ENCODE data around the gene DRAP1. TPM values are rescaled to one million over a fixed set of nuclear protein-coding genes. Genes with fewer than 3 reads are reported as not detected.

Gene DRAP1, protein sequence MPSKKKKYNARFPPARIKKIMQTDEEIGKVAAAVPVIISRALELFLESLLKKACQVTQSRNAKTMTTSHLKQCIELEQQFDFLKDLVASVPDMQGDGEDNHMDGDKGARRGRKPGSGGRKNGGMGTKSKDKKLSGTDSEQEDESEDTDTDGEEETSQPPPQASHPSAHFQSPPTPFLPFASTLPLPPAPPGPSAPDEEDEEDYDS
- total RNA-seq, result 110 TPM
- long read RNA-seq, transcript DRAP1-209 (4 exons, 453 nt), result minor isoform, 5 of 59 reads
- long read RNA-seq, transcript DRAP1-201 (7 exons, 989 nt), result major isoform, 53 of 59 reads
- long read RNA-seq, partial matches to known transcripts, result 0 of 59 reads
- long read RNA-seq, other reads (novel, unspliced or antisense), result 1 of 59 reads

- ATAC-seq (peak; percentile 96), DNase-seq (ENCODE audit: missing footprints) (peak; percentile 100)
- intact Hi-C loops (cut with DNase I), result loop anchor here (1.0 to 2.0 kb wide), 3 partner anchors 31 to 60 kb away; partner anchors contain the start of genes CFL1, FIBP and SART1
Observed at GRCh38 chr11:65919141-65919572, at the start of gene DRAP1. DRAP1 (plus strand) TSS chr11:65919426; CDS start chr11:65919502, 76 bp downstream.

- intact Hi-C loops (cut with DNase I), result no loop called here
- ATAC-seq (no peak), DNase-seq (ENCODE audit: missing footprints) (peak; percentile 57)
Observed at GRCh38 chr11:65869643-65870306, 49.5 kb upstream of the DRAP1 start.

DNA sequence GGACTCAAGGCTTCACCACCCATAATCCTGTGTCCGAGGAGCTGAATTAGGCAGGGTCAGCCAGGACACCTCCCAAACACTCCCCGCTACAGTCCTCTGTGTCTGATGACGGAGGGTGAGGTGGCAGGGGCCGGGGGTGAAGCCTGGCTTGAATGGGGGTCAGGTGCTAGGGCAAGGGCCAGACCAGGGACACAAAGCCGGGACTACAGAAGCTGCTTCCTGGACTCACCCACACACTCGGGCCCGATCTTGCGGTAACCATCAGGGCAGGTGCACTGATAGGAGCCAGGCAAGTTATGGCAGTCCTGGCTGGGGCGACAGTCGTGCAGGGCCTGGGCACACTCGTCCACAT, 48.9 kb upstream of the DRAP1 start:
- ATAC-seq (no peak), DNase-seq (ENCODE audit: missing footprints) (no peak)
- intact Hi-C loops (cut with DNase I), result no loop called here

- ATAC-seq (no peak), DNase-seq (ENCODE audit: missing footprints) (peak; percentile 73)
- intact Hi-C loops (cut with DNase I), result no loop called here
Observed at GRCh38 chr11:65870706-65871681, 48.2 kb upstream of the DRAP1 start.

DNA sequence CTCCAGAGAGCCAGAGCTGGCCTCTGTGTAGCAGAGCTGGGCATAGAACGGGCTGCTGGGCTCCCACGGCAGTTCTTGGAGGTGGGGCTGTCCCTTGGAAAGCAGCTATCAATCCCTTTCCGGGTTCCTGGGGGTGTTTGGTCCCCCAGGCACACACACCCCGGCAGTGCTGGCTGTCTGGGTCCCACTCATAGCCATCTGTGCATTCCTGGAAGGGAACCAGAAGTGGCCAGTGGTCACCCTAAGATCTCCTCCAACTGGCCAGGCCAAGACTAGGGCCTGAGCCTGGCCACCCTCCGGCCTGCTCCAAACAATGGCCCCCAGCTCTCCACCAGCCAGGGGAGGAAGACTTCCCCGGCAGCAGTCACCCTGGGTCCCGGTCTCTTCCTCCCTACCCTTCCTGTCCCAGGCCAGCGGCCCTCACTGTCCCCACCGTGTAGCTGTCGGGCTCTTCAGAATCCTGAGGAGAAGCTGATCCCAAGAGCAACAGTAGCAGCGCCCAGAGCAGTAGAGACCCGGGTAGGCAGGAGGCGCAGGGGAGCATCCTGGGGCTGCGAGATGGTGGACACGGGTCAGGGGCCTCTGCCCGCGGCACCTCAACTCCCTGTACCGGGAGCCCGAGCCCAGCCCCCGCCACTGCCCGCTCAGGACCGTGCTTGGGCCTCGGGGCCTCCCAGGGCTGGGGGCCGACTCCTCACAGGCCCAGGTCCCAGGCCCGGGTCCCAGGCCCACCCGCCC, 47.2 kb upstream of the DRAP1 start:
- DNase-seq (ENCODE audit: missing footprints) (peak; percentile 45), ATAC-seq (peak; percentile 1)
- intact Hi-C loops (cut with DNase I), result no loop called here

DNA sequence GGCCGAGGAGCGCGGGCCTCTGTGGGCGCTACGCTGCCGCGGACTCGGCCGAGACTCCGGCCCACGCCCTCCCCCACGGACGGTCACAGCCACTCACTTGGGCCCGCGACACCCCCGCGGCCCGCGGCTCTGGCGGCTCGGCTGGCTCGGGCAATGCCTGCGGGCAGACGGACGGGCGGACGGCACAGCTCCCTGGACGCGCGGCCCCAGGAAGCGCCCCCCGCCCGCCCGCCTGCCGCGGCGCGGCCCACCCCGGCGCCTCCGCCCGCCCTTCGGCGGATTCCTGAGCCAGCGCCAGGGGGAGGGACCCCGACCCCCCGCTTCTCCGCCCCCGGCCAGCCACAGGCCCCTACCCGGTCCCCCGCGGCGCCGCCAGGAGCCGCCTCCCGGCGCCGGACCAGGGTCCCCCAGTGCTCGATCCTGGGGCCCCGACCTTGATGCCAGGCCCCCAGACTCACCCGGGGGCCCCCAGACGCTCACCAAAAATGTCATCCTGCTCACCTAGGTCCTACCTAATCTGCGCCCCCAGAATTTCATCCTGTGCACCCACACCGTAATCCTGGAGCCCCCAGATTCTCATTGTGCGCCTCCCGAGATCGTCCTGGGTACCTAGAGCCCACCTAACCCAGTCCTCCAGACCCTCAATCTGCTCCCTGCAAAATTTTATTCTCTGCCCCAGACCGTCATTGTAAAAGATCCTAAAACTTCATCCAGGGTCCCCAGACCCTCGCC, 46.5 kb upstream of the DRAP1 start, which contains the start of gene EFEMP2:
Gene EFEMP2 (minus strand): TSS at position 215 of the 732 bp plus-strand sequence. CDS start 446 bp downstream, outside the sequence.
- ATAC-seq, result peak; percentile 43
- intact Hi-C loops (cut with DNase I), result loop anchor here (1.0 kb wide), 1 partner anchor 12 kb away; the partner anchor contains the start of gene MUS81
- DNase-seq (ENCODE audit: missing footprints), result peak; percentile 79

DNA sequence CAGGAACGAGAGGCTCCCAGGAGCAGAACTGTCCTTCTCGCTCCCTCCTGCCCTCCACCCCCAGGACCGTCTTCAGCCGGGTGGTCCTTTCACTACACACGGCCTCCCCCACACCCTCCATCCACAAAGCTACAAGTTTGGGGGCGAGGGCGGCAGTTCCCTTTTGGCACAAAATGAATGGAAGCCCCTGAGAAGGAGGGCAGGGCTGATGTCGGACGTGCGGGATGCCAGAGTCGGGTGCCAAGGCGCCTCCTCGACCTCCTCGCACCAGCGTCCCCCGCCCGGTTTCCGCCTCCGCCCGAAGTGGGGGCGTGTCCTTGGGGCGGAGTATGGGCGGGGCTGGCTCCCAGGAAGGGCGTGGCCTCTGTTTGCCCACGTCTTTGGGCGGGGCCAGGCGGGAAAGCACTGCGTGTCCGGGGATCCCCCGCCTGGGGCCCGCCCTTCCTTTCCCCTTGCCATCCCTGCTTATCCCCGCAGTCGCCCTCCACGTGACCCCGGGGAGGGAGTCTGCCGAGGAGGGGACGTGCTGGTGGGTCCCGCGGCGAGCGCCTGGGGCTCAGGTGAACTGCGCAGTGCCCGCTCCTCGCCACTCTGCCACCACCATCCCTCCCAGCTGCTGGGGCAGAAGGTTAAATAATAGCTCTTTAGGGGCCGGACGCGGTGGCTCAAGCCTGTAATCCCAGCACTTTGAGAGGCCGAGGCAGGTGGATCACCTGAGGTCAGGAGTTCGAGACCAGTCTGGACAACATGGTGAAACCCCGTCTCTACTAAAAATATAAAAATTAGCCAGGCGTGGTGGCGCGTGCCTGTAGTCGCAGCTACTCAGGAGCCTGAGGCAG, 45.7 kb upstream of the DRAP1 start:
- DNase-seq (ENCODE audit: missing footprints) (peak; percentile 98), ATAC-seq (peak; percentile 96)
- intact Hi-C loops (cut with DNase I), result loop anchor here (1.0 kb wide), 1 partner anchor 13 kb away; the partner anchor contains the start of gene MUS81

GRCh38 chr11:65879617-65880016, 39.6 kb upstream of the DRAP1 start, which contains the start of gene CTSW:
CTSW (plus strand) TSS chr11:65879837; CDS start chr11:65879855, 18 bp downstream.
- DNase-seq (ENCODE audit: missing footprints), result peak; percentile 62
- no peak for ATAC-seq
- intact Hi-C loops (cut with DNase I), result no loop called here

DNA sequence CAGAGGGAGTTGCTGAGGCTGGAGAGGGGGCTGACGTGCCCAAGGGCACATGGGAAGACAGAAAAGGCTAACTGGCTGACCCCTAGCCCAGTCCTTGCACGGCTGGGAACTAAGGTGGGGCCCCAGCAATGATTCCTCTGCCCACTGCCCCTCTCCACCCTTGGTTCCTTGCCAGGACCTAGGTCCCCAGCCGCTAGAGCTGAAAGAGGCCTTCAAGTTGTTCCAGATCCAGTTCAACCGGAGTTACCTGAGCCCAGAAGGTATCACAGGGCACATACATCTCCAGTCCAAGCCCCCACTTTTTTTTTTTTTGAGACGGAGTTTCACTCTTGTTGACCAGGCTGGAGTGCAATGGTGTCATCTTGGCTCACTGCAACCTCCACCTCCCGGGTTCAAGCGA, 39.2 kb upstream of the DRAP1 start:
- intact Hi-C loops (cut with DNase I), result no loop called here
- DNase-seq (ENCODE audit: missing footprints), result peak; percentile 16
- no peak for ATAC-seq

GRCh38 chr11:65880844-65881421, 38.3 kb upstream of the DRAP1 start:
- intact Hi-C loops (cut with DNase I), result no loop called here
- DNase-seq (ENCODE audit: missing footprints), result peak; percentile 35
- no peak for ATAC-seq

DNA sequence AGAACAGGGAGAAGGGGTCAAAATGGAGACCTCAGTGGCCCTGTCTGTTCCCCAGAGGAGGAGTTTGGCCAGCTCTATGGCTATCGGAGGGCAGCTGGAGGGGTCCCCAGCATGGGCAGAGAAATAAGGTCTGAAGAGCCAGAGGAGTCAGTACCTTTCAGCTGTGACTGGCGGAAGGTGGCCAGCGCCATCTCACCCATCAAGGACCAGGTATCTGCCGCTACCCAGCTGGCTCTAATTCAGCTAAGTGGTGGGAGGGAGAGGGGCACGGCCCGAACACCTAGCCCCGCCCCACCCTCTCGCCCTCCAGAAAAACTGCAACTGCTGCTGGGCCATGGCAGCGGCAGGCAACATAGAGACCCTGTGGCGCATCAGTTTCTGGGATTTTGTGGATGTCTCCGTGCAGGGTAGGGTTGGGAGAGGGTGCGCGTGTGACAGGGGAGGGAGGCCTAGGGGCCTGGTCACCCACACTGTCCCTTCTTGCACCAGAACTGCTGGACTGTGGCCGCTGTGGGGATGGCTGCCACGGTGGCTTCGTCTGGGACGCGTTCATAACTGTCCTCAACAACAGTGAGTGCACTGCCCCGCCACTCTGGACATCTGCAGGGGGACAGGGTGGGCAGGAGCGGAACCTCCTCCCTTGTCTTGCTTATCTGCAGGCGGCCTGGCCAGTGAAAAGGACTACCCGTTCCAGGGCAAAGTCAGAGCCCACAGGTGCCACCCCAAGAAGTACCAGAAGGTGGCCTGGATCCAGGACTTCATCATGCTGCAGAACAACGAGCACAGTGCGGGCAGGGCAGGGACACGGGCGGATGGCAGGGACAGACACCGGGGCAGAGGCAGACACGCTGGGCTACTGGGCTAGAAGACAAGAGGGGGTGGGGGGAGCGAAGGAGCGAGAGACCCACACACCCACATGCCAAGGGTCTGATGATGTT, 36.8 kb upstream of the DRAP1 start:
- ATAC-seq (no peak), DNase-seq (ENCODE audit: missing footprints) (no peak)
- intact Hi-C loops (cut with DNase I), result no loop called here

DNA sequence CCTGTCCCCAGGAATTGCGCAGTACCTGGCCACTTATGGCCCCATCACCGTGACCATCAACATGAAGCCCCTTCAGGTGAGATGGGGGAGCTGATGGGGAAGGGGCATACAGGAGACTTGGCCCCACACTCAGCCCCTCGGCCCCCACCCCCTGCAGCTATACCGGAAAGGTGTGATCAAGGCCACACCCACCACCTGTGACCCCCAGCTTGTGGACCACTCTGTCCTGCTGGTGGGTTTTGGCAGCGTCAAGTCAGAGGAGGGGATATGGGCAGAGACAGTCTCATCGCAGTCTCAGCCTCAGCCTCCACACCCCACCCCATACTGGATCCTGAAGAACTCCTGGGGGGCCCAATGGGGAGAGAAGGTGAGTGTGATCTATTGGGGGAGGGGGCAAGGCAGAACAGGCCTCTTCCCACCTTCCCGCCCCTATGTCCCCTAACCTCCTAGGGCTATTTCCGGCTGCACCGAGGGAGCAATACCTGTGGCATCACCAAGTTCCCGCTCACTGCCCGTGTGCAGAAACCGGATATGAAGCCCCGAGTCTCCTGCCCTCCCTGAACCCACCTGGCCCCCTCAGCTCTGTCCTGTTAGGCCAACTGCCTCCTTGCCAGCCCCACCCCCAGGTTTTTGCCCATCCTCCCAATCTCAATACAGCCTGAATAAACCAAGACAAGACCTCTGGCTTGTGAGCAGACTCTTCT, 36.0 kb upstream of the DRAP1 start:
- intact Hi-C loops (cut with DNase I), result no loop called here
- ATAC-seq (no peak), DNase-seq (ENCODE audit: missing footprints) (no peak)

GRCh38 chr11:65883786-65884715, 35.2 kb upstream of the DRAP1 start:
- no peak for ATAC-seq
- no peak for DNase-seq (ENCODE audit: missing footprints)
- intact Hi-C loops (cut with DNase I), result loop anchor here (1.0 kb wide), 1 partner anchor 104 kb away; no protein-coding TSS in a partner anchor

Measured in Right ventricle myocardium inferior (tissue), 1 donor.